Upper lobe of left lung (tissue), 4 donors: Measurements from ENCODE around the gene SPTLC2.

Experiments used
- EP300 ChIP-seq, 4 donors: sonication (generic); formaldehyde crosslinking; IDR thresholded peaks; one replicate each; pipeline ENCODE4 v1.5.1; 2017; ENCODE audit warnings: antibody characterized with exemption in 4 of 4, control low read depth in 2 of 4
- POLR2A ChIP-seq, 4 donors: fragments of 450-650 bp; IDR thresholded peaks; one replicate each; pipeline ENCODE4 v1.5.1; 2016 to 2017; ENCODE audit warnings: antibody characterized with exemption in 4 of 4, mild to moderate bottlenecking in 2 of 4
- POLR2AphosphoS5 ChIP-seq, 2 donors: sonication (generic); formaldehyde crosslinking; IDR thresholded peaks; one replicate each; pipeline ENCODE4 v1.5.1; 2017; ENCODE audit warnings: antibody characterized with exemption in 2 of 2
- TF ChIP-seq, protein P1 (sequence below), 6 experiments: fragments of 450-650 bp in 4 of 6; fragments of 200-600 bp in 2 of 6; sonication (generic) in 2 of 6; IDR thresholded peaks; one replicate each; pipeline ENCODE4 v1.5.1; 2016 to 2019; ENCODE audit warnings: antibody characterized with exemption in 6 of 6

DNA sequence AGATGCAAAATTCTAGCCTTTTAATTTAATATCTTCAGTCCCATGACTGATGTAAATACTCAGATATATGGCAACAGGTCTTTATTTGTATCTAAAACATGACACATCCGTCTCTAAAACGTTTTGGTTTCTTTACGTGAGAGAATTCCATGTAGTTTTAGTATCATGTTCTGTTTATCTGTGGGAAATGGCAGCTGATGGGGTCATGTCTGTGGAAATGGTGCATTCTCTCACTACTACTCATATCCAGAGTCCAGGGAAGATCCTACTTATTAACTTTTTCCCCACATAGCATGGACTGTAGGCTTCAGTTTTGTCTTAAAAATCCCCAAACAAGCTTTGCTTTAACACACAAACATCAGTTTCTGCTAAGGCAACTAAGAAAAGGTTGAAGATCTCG, 53.8 kb downstream of the SPTLC2 start:
- TF ChIP-seq POLR2AphosphoS5 (IDR thresholded peaks at IDR 0.05) (no peak), POLR2A (IDR thresholded peaks at IDR 0.05) (no peak), EP300 (IDR thresholded peaks at IDR 0.05) (no peak)
- TF ChIP-seq, protein P1, sequence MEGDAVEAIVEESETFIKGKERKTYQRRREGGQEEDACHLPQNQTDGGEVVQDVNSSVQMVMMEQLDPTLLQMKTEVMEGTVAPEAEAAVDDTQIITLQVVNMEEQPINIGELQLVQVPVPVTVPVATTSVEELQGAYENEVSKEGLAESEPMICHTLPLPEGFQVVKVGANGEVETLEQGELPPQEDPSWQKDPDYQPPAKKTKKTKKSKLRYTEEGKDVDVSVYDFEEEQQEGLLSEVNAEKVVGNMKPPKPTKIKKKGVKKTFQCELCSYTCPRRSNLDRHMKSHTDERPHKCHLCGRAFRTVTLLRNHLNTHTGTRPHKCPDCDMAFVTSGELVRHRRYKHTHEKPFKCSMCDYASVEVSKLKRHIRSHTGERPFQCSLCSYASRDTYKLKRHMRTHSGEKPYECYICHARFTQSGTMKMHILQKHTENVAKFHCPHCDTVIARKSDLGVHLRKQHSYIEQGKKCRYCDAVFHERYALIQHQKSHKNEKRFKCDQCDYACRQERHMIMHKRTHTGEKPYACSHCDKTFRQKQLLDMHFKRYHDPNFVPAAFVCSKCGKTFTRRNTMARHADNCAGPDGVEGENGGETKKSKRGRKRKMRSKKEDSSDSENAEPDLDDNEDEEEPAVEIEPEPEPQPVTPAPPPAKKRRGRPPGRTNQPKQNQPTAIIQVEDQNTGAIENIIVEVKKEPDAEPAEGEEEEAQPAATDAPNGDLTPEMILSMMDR (IDR thresholded peaks at IDR 0.05): no peak
